Peyer's patch (tissue), 4 donors: ENCODE measurements around the gene UNC5B. TPM values are rescaled to one million over a fixed set of nuclear protein-coding genes. Genes with fewer than 3 reads are reported as not detected.

Source experiments
- DNase-seq, 3 donors: peaks; one replicate each; pipeline ENCODE4 v3.0.0-alpha.2; 2017 to 2019
- H3K27ac ChIP-seq, 4 donors: fragments of 200-600 bp; sonication (generic); one replicate each; pipeline ENCODE4 v1.5.1; 2016 to 2019
- H3K27me3 ChIP-seq, 2 donors: fragments of 200-600 bp; sonication (generic); one replicate each; pipeline ENCODE4 v1.5.1; 2019
- H3K36me3 ChIP-seq, 3 donors: fragments of 200-600 bp; sonication (generic); one replicate each; pipeline ENCODE4 v1.5.1; 2016 to 2019
- H3K4me1 ChIP-seq, 4 donors: fragments of 200-600 bp; sonication (generic); one replicate each; pipeline ENCODE4 v1.5.1; 2016 to 2019
- H3K4me3 ChIP-seq, 4 donors: fragments of 200-600 bp; sonication (generic); 1 replicate in 3 of 4; 2 replicates in 1 of 4; pipeline ENCODE4 v1.5.1; 2016 to 2019; ENCODE audit warnings: mild to moderate bottlenecking in 1 of 4
- H3K9me3 ChIP-seq, 4 donors: fragments of 200-600 bp; sonication (generic); one replicate each; pipeline ENCODE4 v1.5.1; 2016 to 2019; ENCODE audit warnings: mild to moderate bottlenecking in 1 of 4
- POLR2A ChIP-seq, 2 donors: fragments of 450-650 bp; IDR thresholded peaks; one replicate each; pipeline ENCODE4 v1.5.1; 2017; ENCODE audit warnings: antibody characterized with exemption in 2 of 2, mild to moderate bottlenecking in 2 of 2, moderate library complexity in 2 of 2
- total RNA-seq, 4 donors: library from RNA; depleted of rRNA; stranded (reverse); fragments of >200 nt; gene quantifications; one replicate each; pipeline ENCODE4 v1.1.0, GENCODE V29; 2016
- TF ChIP-seq, protein P1 (sequence below), 6 experiments: fragments of 450-650 bp in 4 of 6; fragments of 200-600 bp in 2 of 6; sonication (generic) in 1 of 6; IDR thresholded peaks; one replicate each; pipeline ENCODE4 v1.5.1; 2017 to 2019; ENCODE audit warnings: antibody characterized with exemption in 6 of 6, mild to moderate bottlenecking in 3 of 6, moderate library complexity in 1 of 6

Gene UNC5B
- total RNA-seq, 4 donors from 2014 or later: 5.0 to 52.5 (median 39.1) TPM

DNA sequence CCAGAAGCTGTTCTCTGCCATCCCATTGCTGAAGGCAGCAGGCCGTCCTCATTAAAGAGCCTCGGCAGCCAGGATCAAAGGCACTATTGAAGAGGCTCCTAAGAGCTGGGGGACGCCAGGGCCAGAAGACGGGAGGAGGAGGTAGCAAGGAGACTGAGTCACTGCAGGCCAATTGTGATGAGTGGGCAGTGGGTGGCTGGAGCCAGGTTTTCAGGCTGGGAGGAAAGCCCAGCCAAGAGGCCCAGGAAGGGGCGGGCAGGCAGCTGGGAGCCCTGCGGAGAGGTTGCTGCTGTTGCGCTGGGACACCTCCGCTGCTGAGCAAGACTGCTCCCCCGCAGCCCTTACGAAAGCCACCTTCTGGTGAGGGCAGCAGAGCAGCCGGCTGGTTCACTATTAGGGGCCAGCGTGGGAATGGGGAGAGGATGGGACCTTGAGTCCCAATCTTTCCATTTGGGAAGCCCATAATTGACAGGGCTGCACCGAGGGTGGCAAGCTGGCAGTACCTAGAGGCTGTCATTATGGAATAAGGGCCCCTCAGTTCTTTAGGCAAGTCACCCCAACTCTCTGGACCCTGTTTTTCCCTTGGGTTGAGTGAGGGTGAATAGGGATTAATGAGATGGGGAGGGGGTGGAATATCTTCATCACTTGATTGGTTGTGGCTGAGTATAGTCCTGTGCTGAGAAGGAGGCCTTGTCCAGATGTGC, 48.4 kb downstream of the UNC5B start:
- no peak overlapping the region for H3K4me3 ChIP-seq
- DNase-seq: no peak
- H3K4me1 ChIP-seq: peaks cover 0 to 54% (median 4%) of the 10 kb centered on the region in 4 donors
- peak overlapping the region in 1 of 4 donors; percentile 13 for H3K27ac ChIP-seq
- H3K27me3 ChIP-seq: no peaks in the 10 kb centered on the region
- no peaks in the 10 kb centered on the region for H3K36me3 ChIP-seq
- no peaks in the 10 kb centered on the region for H3K9me3 ChIP-seq
- TF ChIP-seq, protein P1, sequence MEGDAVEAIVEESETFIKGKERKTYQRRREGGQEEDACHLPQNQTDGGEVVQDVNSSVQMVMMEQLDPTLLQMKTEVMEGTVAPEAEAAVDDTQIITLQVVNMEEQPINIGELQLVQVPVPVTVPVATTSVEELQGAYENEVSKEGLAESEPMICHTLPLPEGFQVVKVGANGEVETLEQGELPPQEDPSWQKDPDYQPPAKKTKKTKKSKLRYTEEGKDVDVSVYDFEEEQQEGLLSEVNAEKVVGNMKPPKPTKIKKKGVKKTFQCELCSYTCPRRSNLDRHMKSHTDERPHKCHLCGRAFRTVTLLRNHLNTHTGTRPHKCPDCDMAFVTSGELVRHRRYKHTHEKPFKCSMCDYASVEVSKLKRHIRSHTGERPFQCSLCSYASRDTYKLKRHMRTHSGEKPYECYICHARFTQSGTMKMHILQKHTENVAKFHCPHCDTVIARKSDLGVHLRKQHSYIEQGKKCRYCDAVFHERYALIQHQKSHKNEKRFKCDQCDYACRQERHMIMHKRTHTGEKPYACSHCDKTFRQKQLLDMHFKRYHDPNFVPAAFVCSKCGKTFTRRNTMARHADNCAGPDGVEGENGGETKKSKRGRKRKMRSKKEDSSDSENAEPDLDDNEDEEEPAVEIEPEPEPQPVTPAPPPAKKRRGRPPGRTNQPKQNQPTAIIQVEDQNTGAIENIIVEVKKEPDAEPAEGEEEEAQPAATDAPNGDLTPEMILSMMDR (IDR thresholded peaks at IDR 0.05): no peak
- no peak for TF ChIP-seq POLR2A (IDR thresholded peaks at IDR 0.05)

DNA sequence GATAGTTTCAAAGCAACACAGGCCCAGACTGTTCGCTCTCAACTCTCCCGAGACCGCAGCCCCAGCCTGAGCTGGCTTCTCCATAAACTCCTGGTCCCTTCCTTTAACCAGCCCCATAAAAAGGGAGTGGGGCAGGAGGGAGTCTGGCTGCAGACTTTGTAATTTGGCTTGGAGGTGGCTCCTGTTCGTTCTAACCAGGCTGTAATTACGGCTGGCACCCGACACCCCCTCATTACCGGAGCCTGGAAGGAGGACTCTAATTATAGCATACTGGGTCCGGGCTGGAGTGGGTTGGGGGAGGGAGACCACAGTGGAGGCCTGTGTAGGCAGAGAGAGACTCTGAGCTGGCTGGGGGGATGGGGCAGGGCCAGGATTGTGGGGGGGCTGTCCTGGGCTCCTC, 49.7 kb downstream of the UNC5B start:
- H3K27ac ChIP-seq: no peak overlapping the region
- H3K4me1 ChIP-seq: peaks cover 0 to 50% (median 4%) of the 10 kb centered on the region in 4 donors
- DNase-seq: no peak
- H3K9me3 ChIP-seq: no peaks in the 10 kb centered on the region
- no peak overlapping the region for H3K4me3 ChIP-seq
- H3K27me3 ChIP-seq: no peaks in the 10 kb centered on the region
- TF ChIP-seq, protein P1 (IDR thresholded peaks at IDR 0.05): no peak
- TF ChIP-seq POLR2A (IDR thresholded peaks at IDR 0.05): no peak
- no peaks in the 10 kb centered on the region for H3K36me3 ChIP-seq

DNA sequence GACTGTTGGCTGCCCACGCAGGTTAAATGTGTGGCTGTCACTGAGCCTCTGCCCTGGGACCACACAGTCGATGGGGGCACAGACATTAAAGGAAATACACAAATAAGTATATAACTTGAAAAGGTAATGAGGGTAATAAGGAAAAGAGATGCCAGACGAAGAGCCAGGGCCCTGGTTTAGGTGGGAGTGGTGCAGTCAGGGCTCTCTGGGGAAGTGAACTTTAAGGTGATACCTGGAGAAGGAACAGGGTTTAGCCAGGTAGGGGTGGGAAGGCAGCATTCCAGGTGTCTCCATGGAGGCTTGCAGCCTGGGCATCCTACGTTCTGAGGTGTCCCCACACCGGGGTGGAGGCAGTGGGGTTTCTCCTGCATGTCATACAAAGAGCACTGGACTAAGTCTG, 50.4 kb downstream of the UNC5B start:
- Histone ChIP-seq H3K4me3 (no peak overlapping the region), H3K9me3 (no peaks in the 10 kb centered on the region), H3K27me3 (no peaks in the 10 kb centered on the region), H3K36me3 (no peaks in the 10 kb centered on the region), H3K27ac (peak overlapping the region in 1 of 4 donors; percentile 9), H3K4me1 (peaks cover 0 to 47% (median 4%) of the 10 kb centered on the region in 4 donors)
- no peak for DNase-seq
- TF ChIP-seq, protein P1 (IDR thresholded peaks at IDR 0.05): no peak
- no peak for TF ChIP-seq POLR2A (IDR thresholded peaks at IDR 0.05)

DNA sequence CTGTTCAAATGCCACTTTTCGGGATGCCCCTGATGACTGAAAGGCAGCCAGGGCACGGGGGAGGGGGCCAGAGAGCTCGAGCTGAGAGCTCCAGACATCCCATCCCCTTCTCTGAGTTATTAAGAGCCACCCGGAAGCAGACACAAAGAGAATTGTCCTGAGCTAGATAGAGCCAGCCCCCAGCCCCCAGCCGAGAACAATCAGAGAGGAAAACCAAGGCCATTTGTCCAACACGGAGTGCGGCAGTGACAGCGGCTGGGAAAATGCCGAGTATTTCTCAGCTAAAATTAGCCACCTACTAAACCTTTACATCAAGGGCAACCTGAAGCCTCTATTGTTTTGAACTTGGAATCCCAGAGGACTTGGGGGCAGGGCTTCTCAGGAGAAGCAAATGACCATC, 51.0 kb downstream of the UNC5B start:
- Histone ChIP-seq H3K36me3 (no peaks in the 10 kb centered on the region), H3K27me3 (no peaks in the 10 kb centered on the region), H3K9me3 (no peaks in the 10 kb centered on the region), H3K27ac (peak overlapping the region in 1 of 4 donors; percentile 9), H3K4me1 (peaks cover 0 to 47% (median 4%) of the 10 kb centered on the region in 4 donors), H3K4me3 (no peak overlapping the region)
- DNase-seq: no peak
- TF ChIP-seq, protein P1 (IDR thresholded peaks at IDR 0.05): no peak
- no peak for TF ChIP-seq POLR2A (IDR thresholded peaks at IDR 0.05)

DNA sequence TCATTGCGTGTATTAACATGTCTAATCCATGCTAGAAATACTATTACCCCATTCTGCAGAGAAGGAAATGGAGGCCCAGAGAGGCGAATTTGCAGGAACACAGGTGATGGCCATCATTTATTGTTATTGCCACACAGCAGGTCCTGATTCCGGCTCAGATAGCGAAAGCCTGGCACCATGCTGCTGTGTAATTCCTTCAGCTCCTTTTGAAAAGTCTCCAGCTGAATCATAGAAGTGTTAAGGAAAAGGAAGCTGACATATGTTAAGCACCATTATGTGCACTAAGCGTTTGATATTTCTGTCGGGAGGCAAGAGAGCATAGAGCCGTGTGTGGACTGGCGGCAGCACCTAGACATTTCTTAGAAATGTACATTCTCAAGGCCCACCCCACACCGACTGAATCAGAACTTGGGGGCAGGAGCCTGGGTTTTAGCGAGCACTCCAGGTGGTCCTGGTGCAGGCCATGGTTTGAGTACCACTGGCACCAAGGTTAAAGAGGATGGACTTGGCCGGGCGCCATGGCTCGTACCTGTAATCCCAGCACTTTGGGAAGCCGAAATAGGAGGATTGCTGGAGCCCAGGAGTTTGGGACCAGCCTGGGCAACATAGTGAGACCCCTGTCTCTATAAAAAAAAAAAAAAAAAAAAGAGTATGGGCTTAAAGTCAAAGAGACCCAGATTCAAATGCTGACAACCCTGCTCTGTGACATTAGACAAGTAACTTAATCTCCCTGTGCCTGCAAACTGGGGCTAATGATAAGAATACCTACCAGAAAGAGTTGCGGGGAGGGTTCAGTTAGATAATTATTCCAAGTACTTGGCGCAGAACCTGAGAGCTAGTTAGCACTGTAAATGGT, 52.2 kb downstream of the UNC5B start:
- TF ChIP-seq POLR2A (IDR thresholded peaks at IDR 0.05): no peak
- TF ChIP-seq, protein P1 (IDR thresholded peaks at IDR 0.05): no peak
- Histone ChIP-seq H3K4me1 (peaks cover 0 to 39% (median 4%) of the 10 kb centered on the region in 4 donors), H3K27me3 (no peaks in the 10 kb centered on the region), H3K36me3 (no peaks in the 10 kb centered on the region), H3K4me3 (no peak overlapping the region), H3K27ac (no peak overlapping the region), H3K9me3 (no peaks in the 10 kb centered on the region)
- no peak for DNase-seq
